HFF-Myc (cell line): ENCODE data around the gene CAMK1D.

Experiments used
- DNase-seq: peaks from one replicate; pipeline ENCODE4 v3.0.0-alpha.2; 2011; ENCODE audit warnings: low read depth; ENCODE audit errors: extremely low read depth
- H3K4me3 ChIP-seq: replicated peaks from 2 replicates; pipeline ENCODE4 v1.5.1; 2011; ENCODE audit warnings: low read depth, mild to moderate bottlenecking, control low read depth, low read length
- TF ChIP-seq, protein P1 (sequence below): IDR thresholded peaks from 2 replicates; pipeline ENCODE4 v1.5.1; 2012; ENCODE audit warnings: mild to moderate bottlenecking, low read depth, low read length, control low read depth; ENCODE audit errors: missing control alignments

CAMK1D gene

DNA sequence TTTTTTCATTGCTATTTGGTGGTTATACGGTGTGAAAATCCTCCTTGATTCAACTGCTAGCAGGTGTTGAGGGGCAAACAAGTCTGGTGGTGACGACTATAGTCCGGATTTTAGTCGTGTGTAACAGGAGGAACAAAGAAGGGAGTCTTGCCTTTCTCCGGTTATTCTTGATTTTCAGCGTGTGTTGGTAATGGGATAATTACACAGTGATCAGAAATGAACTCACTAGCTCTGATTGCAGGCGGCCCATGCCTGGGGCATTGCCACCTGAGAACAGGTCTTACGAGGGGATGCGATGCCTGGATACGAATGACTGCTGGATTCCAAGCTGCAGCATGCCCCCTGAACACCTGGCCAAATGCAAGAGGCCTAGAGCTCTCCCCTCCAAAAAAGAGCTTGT, 72.8 kb downstream of the CAMK1D start:
- DNase-seq: no peak
- TF ChIP-seq, protein P1, sequence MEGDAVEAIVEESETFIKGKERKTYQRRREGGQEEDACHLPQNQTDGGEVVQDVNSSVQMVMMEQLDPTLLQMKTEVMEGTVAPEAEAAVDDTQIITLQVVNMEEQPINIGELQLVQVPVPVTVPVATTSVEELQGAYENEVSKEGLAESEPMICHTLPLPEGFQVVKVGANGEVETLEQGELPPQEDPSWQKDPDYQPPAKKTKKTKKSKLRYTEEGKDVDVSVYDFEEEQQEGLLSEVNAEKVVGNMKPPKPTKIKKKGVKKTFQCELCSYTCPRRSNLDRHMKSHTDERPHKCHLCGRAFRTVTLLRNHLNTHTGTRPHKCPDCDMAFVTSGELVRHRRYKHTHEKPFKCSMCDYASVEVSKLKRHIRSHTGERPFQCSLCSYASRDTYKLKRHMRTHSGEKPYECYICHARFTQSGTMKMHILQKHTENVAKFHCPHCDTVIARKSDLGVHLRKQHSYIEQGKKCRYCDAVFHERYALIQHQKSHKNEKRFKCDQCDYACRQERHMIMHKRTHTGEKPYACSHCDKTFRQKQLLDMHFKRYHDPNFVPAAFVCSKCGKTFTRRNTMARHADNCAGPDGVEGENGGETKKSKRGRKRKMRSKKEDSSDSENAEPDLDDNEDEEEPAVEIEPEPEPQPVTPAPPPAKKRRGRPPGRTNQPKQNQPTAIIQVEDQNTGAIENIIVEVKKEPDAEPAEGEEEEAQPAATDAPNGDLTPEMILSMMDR: no peak

DNA sequence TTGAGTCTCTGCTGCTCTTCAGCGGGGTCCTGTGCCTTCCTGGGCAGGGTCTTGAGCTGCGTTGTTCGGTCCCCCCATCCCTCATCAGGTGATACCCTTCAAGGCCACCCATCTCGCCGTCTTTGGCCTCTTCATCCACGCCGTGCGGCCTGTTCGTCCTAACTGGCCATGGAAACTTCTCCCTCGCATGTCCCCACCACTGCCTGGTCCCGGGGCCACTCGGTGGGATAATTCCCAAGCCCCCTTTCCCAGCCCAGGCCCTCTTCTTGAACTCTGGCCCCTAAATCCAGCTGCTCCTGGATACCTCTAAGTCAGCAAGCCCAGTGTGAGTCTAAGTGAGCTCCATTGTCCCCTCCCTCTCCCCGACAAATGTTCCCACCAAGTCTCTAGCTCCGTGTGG, 74.5 kb downstream of the CAMK1D start:
- TF ChIP-seq, protein P1: no peak
- DNase-seq: no peak
- no peak overlapping the region for H3K4me3 ChIP-seq

More for the DNA sequence above, 72.8 kb downstream of the CAMK1D start:
- H3K4me3 ChIP-seq: no peak overlapping the region

DNA sequence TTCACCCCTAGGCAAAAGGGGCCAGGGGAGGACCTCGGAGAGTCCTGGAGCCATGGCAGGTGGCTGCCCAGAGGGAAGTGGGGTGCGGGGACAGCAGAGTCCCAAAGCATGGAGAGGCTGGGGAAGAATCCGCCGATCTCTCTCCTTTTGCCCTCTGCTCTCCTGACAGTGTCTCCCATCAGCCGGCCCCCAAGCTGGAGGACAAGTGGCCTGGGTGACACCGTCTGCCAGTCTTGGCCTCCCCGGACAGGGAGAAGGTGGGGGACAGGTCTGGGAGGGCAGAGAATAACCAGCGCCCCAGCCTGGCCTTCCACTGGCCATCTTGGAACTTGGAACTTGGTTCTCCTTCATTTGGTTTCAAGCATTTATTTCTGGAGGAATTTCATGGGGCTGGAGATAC, 77.9 kb downstream of the CAMK1D start:
- no peak for DNase-seq

DNA sequence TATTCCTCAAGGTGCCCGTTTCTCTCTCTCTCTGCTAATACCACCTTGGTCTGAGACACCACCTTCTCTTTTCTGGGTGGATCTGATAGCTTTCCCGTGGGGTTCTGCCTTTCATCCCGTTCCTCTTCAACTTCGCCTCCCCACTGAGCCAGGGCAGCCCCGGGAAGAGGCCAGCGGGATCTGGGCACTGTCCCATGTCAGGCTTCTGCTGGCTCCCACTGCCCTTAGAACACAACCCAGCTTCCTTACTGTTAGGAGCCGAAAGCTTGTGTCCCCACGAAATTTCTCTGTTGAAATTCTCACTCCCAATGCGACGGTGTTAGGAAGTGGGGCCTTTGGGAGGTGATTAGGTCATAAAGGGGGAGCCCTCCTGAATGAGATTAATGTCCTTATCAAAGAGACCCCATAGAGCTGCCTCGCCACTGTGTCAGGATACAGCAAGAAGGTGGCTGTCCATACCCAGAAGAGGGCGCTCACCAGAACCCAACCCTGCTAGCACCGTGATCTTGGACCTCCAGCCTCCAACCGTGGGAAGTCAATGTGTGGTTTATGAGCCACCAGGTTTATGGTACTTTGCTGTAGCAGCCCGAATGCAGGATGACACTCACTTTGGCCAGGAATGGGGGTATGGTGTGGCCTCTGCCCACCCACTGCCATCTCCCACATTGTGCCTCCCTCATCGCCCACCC, 79.2 kb downstream of the CAMK1D start:
- DNase-seq: no peak
- TF ChIP-seq, protein P1: no peak
- no peak overlapping the region for H3K4me3 ChIP-seq

More for the DNA sequence above, 77.9 kb downstream of the CAMK1D start:
- H3K4me3 ChIP-seq: no peak overlapping the region
- TF ChIP-seq, protein P1: no peak

DNA sequence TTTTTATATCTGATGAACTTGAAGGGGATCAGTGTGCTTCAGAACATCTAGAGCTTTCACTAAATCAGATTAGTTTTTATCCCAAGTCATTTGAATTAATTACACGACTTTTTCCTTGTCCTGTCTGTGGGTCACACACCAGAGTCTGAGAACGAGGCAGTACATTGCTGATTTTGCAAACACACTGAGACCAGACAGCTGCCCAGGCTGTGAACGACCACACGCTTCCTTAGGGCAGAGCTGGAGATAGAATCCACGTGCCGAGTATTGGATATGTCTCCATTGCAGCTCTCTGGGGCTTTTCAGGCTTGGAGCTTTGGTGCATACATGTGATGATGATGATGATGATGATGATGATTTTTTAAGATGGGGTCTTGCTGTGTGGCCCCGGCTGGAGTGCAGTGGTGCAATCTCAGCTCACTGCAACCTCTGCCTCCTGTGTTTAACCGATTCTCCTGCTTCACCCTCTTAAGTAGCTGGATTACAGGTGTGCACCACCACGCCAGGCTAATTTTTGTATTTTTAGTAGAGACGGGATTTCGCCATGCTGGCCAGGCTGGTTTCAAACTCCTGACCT, 81.1 kb downstream of the CAMK1D start:
- TF ChIP-seq, protein P1: no peak
- DNase-seq: no peak
- H3K4me3 ChIP-seq: no peak overlapping the region

DNA sequence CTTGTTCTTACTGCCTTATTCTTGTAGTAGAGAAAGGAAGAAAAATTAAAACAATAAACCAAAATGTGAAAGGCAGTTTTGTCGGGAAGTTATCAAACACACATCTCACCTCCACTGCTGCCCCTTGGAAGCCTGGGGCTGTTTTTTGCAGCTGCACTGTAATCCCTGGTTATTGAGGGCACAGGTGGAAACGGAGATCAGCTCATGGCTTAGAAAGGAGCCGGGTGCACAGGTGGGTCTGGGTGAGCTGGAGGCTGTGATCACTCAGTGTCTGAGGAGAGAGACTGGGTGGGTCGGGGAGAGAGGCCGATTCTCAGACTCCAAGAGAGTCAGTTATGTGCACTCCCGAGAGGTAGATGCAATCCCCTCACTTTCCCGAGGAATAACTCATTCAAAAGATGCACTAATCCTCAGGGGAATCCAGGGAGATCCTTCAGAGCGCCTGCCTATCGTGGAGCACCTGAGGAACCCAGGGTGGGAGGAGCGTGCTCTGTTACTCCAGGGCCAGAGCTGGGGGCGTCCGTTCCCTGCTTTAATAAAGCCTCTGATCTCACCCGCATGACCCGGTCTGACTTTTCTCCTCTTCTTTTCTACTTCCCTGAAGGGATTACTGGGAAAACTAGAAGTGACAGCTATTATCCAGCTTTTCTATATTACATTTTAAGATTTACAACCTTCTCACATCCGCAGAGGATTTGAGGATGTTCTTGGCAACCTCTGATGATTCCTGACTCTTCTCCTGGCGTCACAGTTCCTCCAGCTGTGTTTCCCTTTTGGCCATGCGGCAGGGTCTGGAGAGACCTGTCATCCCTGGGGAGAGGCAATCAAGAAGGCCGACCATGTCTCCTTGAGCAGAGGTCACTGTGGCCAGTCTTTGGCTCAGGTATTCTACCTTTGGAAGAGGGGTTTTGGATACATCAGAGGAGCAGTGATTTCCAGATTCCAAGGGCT, 82.1 kb downstream of the CAMK1D start:
- TF ChIP-seq, protein P1: no peak
- H3K4me3 ChIP-seq: no peak overlapping the region
- no peak for DNase-seq
